Neural progenitor cell (in vitro differentiated cells): ENCODE data around the gene SLC22A23. TPM values are rescaled to one million over a fixed set of nuclear protein-coding genes. Genes with fewer than 3 reads are reported as not detected.
A peak's percentile ranks its signal among the peaks of the same experiment; 100 is the strongest.

Experiments
- DNase-seq: peaks from one replicate; pipeline ENCODE4 v3.0.0-alpha.2; 2016; ENCODE audit warnings: low spot score
- H2AFZ ChIP-seq: fragments of 200-600 bp; sonication (generic); replicated peaks from 2 replicates; pipeline ENCODE4 v1.6.1; 2016; ENCODE audit warnings: antibody characterized with exemption
- H3F3A ChIP-seq: fragments of 200-600 bp; sonication (generic); 2 replicates; pipeline ENCODE4 v1.6.1; 2016; ENCODE audit warnings: antibody characterized with exemption, low read depth
- H3K27ac ChIP-seq: fragments of 200-600 bp; sonication (generic); 2 replicates; pipeline ENCODE4 v1.5.1; 2016; ENCODE audit warnings: mild to moderate bottlenecking
- H3K27me3 ChIP-seq: fragments of 200-600 bp; sonication (generic); 2 replicates; pipeline ENCODE4 v1.6.1; 2016; ENCODE audit warnings: mild to moderate bottlenecking, moderate library complexity
- H3K36me3 ChIP-seq: fragments of 200-600 bp; sonication (generic); 2 replicates; pipeline ENCODE4 v1.5.1; 2016
- H3K4me1 ChIP-seq: fragments of 200-600 bp; sonication (generic); 2 replicates; pipeline ENCODE4 v1.6.1; 2016; ENCODE audit warnings: mixed run types
- H3K4me2 ChIP-seq: fragments of 200-600 bp; sonication (generic); 2 replicates; pipeline ENCODE4 v1.6.1; 2016
- H3K4me3 ChIP-seq: fragments of 200-600 bp; sonication (generic); 2 replicates; pipeline ENCODE4 v1.5.1; 2016
- H3K79me2 ChIP-seq: fragments of 200-600 bp; sonication (generic); 2 replicates; pipeline ENCODE4 v1.6.1; 2016; ENCODE audit warnings: low read depth
- H3K9ac ChIP-seq: fragments of 200-600 bp; sonication (generic); 2 replicates; pipeline ENCODE4 v1.6.1; 2016
- H3K9me3 ChIP-seq: fragments of 200-600 bp; sonication (generic); 2 replicates; pipeline ENCODE4 v1.5.1; 2016; ENCODE audit warnings: low read depth
- H4K20me1 ChIP-seq: fragments of 200-600 bp; sonication (generic); 2 replicates; pipeline ENCODE4 v1.6.1; 2016; ENCODE audit warnings: low read depth
- H3K27ac Mint-ChIP-seq: 3 replicates; pipeline ENCODE4 v1.8.0; 2021; ENCODE audit warnings: mixed read lengths
- H3K27me3 Mint-ChIP-seq: 2 replicates; pipeline ENCODE4 v1.8.0; 2022; ENCODE audit warnings: low read depth, mild to moderate bottlenecking, inconsistent platforms, moderate library complexity, mixed read lengths; ENCODE audit not compliant: insufficient read depth
- H3K36me3 Mint-ChIP-seq: 3 replicates; pipeline ENCODE4 v1.8.0; 2021; ENCODE audit warnings: mixed read lengths
- H3K4me1 Mint-ChIP-seq: 3 replicates; pipeline ENCODE4 v1.8.0; 2021; ENCODE audit warnings: mixed read lengths
- H3K4me3 Mint-ChIP-seq: 3 replicates; pipeline ENCODE4 v1.8.0; 2021; ENCODE audit warnings: mild to moderate bottlenecking, moderate library complexity, mixed read lengths
- H3K9me3 Mint-ChIP-seq: 3 replicates; pipeline ENCODE4 v1.8.0; 2020; ENCODE audit warnings: mixed read lengths
- EZH2 ChIP-seq: fragments of 200-600 bp; sonication (generic); IDR thresholded peaks from 2 replicates; pipeline ENCODE4 v1.6.1; 2017; ENCODE audit warnings: antibody characterized with exemption, mild to moderate bottlenecking, moderate library complexity
- EZH2phosphoT487 ChIP-seq: fragments of 200-600 bp; sonication (generic); IDR thresholded peaks from 2 replicates; pipeline ENCODE4 v1.6.1; 2017; ENCODE audit warnings: antibody characterized with exemption
- total RNA-seq: library from RNA; depleted of rRNA; stranded (reverse); fragments of >200 nt; gene quantifications from 2 replicates; pipeline ENCODE4 v1.2.3, GENCODE V29; 2015; ENCODE audit warnings: low replicate concordance
- TF ChIP-seq, protein P1 (sequence below): fragments of 200-600 bp; sonication (generic); IDR thresholded peaks from 2 replicates; pipeline ENCODE4 v1.5.1; 2017; ENCODE audit warnings: antibody characterized with exemption, mild to moderate bottlenecking

The SLC22A23 gene
- total RNA-seq, 1 donor from 2014 or later, result 0.99 TPM

DNA sequence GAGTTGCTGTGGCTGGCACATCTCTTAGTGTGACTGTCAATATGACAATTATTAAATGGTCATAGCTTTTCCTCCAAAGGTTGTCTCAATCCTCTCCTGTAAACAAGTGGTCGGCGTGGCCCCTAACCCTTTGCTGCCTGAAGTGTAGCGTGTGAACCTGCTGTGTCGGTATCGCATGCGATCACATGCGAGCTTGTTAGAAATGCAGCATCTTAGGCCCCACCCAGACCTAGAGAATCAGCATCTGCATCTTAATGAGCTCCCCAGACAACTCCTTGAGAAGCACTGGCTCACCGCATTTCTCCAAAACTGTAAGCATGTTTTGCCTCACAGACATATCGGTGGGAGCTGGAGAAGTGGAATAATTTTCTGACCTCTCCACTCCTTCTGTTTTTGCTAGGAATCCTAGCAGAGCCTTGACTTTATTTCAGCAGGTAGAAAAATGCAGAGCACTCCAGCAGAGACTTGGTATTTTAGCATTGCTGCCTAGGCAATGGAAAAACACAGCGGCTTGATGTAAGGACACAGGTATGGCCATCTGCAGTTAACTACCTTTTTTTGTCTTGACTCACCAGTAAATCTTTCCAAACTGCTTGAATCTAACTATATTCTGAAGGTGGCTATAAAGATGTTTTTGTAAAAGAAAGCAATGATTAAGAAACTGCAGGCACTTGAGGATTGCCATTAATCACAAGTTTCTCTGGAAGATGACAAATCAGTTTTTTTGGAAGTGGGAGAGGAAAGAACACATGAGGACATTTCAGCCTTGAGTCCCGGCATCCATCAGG, 130.5 kb downstream of the SLC22A23 start:
- peaks cover 2% of the 10 kb centered on the region for H3K4me1 ChIP-seq
- no peak overlapping the region for H3K27ac ChIP-seq
- H3F3A ChIP-seq, result no peaks in the 10 kb centered on the region
- H3K79me2 ChIP-seq, result no peaks in the 10 kb centered on the region
- TF ChIP-seq, protein P1, sequence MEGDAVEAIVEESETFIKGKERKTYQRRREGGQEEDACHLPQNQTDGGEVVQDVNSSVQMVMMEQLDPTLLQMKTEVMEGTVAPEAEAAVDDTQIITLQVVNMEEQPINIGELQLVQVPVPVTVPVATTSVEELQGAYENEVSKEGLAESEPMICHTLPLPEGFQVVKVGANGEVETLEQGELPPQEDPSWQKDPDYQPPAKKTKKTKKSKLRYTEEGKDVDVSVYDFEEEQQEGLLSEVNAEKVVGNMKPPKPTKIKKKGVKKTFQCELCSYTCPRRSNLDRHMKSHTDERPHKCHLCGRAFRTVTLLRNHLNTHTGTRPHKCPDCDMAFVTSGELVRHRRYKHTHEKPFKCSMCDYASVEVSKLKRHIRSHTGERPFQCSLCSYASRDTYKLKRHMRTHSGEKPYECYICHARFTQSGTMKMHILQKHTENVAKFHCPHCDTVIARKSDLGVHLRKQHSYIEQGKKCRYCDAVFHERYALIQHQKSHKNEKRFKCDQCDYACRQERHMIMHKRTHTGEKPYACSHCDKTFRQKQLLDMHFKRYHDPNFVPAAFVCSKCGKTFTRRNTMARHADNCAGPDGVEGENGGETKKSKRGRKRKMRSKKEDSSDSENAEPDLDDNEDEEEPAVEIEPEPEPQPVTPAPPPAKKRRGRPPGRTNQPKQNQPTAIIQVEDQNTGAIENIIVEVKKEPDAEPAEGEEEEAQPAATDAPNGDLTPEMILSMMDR, result no peak
- TF ChIP-seq EZH2phosphoT487, result no peak
- no peak for TF ChIP-seq EZH2
- no peaks in the 10 kb centered on the region for H3K36me3 ChIP-seq
- H3K4me3 ChIP-seq, result no peak overlapping the region
- DNase-seq, result no peak
- no peaks in the 10 kb centered on the region for H4K20me1 ChIP-seq
- Mint-ChIP-seq H3K27ac (peak overlapping the region; percentile 76), H3K9me3 (no peaks in the 10 kb centered on the region), H3K27me3 (no peaks in the 10 kb centered on the region), H3K4me3 (no peak overlapping the region), H3K4me1 (peaks cover 85% of the 10 kb centered on the region), H3K36me3 (peaks cover 25% of the 10 kb centered on the region)
- no peaks in the 10 kb centered on the region for H3K9me3 ChIP-seq
- H3K4me2 ChIP-seq, result no peak overlapping the region
- H3K27me3 ChIP-seq, result no peaks in the 10 kb centered on the region
- no peak overlapping the region for H3K9ac ChIP-seq
- no peak overlapping the region for H2AFZ ChIP-seq

DNA sequence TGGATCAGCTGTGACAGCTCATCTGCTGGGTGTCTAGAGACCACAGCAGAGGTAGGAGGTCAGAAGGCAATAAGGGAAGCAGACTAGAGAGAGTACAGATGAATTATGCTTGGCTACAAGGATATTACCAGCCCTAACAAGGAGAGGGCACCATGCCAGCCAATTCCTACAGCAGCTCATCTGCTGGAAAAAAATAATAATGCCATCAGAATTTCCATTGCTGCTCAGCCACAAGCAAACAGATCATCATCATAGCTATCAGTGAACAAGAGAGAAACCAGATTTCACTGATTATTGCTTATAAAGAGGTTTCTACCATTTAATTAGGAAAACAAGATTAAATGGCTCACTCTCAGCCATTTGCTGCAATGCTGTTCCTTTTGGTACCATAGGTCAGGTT, 131.6 kb downstream of the SLC22A23 start:
- Histone ChIP-seq H3K27me3 (no peaks in the 10 kb centered on the region), H3K36me3 (no peaks in the 10 kb centered on the region), H3K4me3 (no peak overlapping the region), H3K4me2 (no peak overlapping the region), H3K4me1 (no peaks in the 10 kb centered on the region), H4K20me1 (no peaks in the 10 kb centered on the region), H2AFZ (no peak overlapping the region), H3K9me3 (no peaks in the 10 kb centered on the region), H3F3A (no peaks in the 10 kb centered on the region), H3K79me2 (no peaks in the 10 kb centered on the region), H3K27ac (no peak overlapping the region), H3K9ac (no peak overlapping the region)
- H3K27ac Mint-ChIP-seq, result peak overlapping the region; percentile 84
- DNase-seq, result no peak
- no peaks in the 10 kb centered on the region for H3K9me3 Mint-ChIP-seq
- TF ChIP-seq, protein P1, result no peak
- TF ChIP-seq EZH2phosphoT487 (no peak), EZH2 (no peak)
- peaks cover 25% of the 10 kb centered on the region for H3K36me3 Mint-ChIP-seq
- H3K27me3 Mint-ChIP-seq, result no peaks in the 10 kb centered on the region
- H3K4me1 Mint-ChIP-seq, result peaks cover 77% of the 10 kb centered on the region
- peak overlapping the region; percentile 3 for H3K4me3 Mint-ChIP-seq

DNA sequence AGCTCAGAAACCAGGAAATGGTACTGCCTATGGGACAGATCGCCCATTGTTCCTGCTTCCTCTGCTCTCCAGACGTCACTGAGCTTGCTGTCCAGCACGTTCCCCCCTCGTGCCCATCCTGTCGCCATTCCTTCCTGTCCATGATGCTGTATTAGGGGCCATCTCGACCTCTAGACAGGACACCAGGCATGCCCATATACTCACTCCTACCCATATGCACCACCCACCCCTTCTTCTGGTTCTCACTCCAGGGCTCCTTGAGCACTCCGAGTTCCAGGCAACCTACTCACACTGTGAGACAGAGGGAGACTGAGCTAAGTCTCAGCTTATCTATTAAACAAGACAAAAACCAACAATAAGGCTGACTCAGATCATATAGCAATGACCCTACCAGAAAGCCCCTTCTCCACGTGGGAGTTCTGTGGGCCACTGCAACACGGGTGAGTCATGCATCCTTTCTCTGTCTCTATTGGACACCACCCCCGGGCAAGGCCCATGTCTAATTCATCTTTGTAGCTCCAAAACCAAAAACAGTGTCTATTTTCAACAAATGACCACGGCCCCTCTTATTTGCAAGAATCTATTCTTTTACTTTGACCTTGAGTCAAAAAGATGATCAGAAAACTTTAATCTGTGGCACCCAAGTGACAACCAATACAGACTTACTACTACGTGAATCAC, 132.4 kb downstream of the SLC22A23 start:
- Histone ChIP-seq H3K9me3 (no peaks in the 10 kb centered on the region), H3K27ac (no peak overlapping the region), H3K4me3 (no peak overlapping the region), H3K79me2 (no peaks in the 10 kb centered on the region), H3K4me1 (no peaks in the 10 kb centered on the region), H3K36me3 (no peaks in the 10 kb centered on the region), H3K27me3 (no peaks in the 10 kb centered on the region), H3K4me2 (no peak overlapping the region), H4K20me1 (no peaks in the 10 kb centered on the region), H2AFZ (no peak overlapping the region), H3F3A (no peaks in the 10 kb centered on the region), H3K9ac (no peak overlapping the region)
- peak overlapping the region; percentile 3 for H3K4me3 Mint-ChIP-seq
- peaks cover 30% of the 10 kb centered on the region for H3K36me3 Mint-ChIP-seq
- TF ChIP-seq EZH2 (no peak), EZH2phosphoT487 (no peak)
- TF ChIP-seq, protein P1, result no peak
- no peaks in the 10 kb centered on the region for H3K9me3 Mint-ChIP-seq
- H3K4me1 Mint-ChIP-seq, result peaks cover 74% of the 10 kb centered on the region
- H3K27ac Mint-ChIP-seq, result peak overlapping the region; percentile 84
- DNase-seq, result no peak
- no peaks in the 10 kb centered on the region for H3K27me3 Mint-ChIP-seq
